Left hindlimb (tissue), 1 donor: Measurements from ENCODE around the gene MROH7.

ENCODE experiments used
- DNase-seq: peaks from one replicate; pipeline ENCODE4 v3.0.0-alpha.2; 2018

Gene MROH7

DNA sequence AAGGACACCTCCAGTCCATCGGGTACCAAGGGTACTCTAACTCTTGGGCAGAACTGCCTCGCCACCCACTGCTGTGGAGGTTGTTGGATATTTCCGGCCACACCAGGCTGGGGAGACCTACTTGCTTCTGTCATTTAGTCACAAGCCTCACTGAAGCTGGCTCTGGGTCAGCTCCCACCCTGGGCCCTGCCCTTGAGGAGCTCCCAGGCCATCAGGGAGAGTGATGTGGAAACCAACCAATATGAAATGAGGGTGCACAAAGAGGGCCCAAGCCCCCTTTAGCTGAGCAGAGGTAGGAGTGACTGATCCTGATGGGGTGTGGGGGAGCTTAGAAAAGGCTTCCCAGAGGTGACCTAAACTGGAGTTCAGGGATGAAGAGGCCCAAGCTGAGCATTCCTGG, 103.1 kb downstream of the MROH7 start:
- no peak for DNase-seq

DNA sequence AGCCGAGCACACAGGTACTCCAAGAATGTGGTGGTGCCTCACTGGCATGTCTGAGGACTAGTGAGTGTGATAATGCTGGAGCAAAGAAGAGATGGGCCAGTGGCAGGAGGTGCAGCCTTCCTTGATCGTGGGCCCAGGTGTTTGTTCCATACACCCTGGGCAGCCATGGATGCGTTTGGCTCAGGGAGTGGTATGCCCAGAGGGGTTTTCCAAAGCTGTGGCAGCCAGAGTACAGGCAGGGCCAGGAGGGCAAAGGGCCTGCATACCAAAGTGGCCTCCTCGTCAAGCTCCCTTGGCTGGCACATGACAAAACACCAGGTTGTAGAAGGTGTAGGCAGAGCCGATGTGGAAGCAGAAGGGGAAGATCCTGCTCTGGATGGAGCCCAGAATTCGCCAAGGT, 103.7 kb downstream of the MROH7 start:
- DNase-seq = no peak

DNA sequence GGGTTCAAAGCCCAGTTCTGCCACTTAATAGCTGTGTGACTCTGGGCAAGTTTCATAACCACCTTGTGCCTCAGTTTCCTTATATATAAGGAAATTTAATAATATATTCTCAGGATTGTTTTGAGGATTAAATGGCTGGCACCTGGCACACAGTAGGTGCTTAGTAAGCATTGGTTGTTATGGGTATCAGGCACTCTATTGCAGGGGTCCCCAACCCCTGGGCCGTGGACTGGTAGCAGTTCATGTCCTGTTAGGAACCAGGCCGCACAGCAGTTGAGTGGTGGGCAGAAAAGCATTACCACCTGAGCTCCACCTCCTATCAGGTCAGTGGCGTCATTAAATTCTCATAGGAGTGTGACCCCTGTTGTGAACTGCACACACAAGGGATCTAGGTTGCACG, 104.3 kb downstream of the MROH7 start:
- no peak for DNase-seq

DNA sequence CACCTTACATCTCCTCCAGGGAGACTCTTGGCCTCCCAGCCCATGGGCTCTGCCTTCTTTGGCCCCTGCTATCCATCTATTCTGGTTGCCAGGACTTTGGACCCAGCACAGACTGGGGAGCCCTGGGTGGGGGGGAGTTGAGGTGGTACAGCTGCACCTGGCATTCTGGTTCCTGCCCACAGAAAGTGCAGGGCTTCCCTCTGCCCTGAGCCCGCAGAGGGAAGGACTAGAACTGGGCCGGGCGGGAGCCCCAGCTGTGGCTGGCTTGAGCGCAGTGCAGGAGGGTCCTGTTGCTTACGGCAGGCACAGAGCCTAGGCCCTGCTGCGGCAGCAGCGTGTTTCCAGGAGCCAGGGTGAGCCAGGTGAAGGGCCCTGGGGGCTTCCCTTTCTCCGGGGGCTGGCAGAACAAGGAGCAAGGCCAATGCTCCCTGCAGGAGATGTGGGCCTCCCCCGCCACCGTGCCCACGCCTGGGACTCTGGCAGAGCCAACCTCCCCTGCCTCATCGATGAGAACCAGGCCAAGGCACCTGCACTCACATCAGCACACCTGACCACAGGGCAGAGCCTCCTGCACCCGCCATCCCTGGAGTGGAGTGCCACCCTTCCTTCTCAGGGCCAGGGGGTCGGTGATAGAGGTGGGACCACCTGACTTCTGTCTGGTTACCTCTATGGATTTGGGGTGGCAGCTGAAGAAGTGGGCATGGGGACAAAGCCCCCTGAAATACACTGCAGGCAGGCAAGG, 106.7 kb downstream of the MROH7 start:
- DNase-seq = no peak

DNA sequence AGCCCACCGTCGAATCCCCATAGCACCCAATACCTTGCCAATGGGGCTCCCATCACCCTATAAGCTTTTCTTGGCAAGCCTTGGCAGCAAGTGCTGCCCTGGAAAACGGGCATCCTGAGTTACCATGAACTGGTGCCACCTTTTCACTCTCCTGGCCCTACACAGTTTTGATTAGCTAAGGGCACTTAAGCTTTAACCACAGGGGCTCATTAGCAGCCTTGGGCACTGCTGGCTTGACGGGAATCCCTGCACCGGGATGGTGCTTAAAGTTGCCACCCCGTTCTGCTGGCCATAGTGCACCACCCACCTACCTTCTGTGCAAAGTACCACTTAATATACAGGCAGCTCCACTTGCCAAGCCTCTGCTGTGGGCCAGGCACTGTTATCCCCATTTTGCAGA, 109.0 kb downstream of the MROH7 start:
- DNase-seq = peak; percentile 0

DNA sequence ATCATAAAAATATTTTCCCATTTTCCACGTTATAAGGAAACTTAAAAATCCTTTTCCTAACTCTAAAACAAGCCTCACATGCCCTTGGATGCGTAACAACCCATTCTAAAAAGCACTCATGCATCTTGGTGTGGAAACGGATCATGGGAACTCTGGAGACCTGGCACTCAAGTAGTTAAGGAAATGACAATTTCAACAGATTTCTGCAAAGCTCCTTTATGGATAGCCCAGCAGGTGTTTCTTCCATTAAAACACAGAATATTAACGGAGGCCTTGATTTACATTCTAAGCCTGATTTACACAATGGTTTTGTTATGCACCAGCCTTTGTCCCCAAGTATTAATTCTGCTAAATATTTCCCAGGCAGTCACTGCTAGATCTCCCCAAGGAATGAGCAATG, 109.8 kb downstream of the MROH7 start:
- DNase-seq = no peak

DNA sequence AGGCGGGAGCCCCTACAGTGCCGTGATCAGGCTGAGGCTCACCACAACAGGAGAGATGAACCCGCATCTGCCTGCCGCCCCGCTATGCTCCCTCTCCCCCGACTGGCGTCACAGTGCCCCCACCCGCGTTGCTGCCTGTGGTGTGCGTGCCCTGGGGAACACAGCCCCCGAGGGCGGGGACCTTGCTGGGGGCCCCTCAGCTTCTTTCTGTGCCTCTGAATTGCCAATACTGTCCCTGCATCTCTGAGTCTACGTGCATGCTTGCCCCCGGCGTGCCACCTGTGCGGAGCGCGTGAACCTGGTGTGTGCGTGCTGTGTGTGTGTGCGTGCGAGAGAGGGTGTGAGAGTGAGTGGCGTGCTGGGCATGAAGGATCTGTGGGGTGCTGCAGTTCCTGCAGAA, 112.5 kb downstream of the MROH7 start:
- no peak for DNase-seq

DNA sequence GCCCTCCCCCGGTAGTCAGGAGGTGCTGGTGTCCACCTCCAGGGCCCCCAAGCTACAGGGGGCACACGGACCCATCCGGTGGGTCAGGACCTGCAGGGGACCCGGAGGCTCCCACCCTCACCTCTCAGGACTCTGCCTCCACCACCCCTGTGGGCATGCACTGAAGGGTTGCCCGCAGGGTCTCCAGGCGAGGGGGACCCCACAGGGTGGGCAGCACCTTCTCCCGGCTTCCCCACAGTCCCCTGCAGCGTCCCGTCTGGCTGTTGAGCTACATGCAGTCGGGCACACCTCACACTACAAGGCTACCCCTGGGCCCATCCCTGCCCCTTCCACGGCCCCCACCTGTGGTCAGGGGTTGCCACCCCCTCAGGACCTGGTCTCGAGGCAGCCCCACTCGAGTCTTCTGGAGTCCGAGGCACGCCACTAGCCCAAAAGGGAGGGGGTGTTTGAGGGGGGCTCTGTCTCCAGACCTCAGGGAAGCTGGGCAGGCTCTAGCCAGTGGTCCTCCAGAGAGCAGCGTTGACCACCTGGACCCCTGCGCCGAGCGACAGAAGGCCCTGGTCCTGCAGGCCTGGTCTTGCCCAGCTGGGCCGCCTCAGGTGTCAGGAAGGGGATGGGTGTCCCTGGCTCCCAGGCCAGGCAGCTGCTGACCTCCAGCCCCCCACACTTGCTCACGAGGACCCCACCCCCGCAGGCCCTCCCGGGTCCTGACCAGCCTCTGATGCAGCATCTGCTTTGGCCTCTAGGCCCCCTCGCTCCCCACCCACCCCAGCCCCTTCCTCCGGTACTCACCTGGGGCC, 113.1 kb downstream of the MROH7 start:
- DNase-seq = no peak

DNA sequence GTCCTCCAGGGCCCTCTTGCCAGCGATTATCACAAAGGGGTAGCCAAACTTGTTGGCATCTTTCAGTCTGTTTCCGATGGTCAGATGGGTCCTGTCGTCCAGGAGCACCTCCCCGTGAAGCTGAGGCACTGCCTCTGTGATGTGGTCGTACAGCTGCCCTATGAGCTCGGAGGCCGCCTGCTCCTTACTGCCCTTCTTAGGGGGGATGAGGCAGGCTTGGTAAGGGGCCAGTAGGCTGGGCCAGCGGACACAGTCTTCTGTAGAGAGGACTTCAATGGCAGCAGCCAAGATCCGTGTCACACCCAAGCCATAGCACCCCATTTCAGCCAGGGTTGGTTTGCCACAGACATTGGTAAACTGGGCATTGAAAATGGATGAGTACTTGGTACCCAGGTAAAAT, 116.2 kb downstream of the MROH7 start:
- no peak for DNase-seq

DNA sequence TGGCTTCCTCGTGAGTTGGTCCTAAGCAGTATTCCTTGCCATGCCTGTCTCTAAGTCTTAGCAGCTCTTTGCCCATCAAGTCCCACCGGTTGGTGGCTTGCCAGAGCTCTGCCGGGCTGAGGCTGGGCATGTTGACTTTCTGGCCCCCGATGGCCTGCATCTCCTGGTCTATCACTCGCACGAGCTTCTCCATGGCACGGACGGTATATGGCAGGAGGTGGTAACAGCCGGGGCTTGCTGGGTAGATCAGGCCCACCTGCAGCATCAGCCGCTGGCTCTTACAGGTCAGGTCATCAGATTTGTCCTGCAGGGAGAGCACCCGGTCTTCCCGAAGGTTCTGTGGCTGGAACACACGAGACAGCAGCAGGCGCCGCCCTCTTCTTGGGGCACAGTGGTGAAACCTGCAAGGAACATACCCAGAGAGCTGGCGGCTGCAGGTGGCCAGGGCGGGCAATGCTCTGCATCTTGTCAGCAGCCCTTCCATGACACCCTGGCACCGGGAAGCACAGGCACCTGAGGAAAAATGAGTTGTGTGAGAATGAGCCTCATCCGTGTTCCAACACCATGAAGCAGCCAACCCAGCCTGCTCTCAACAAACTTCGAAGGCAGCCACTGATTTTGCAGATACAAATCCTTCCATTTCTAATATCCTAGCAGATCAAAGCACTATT, 117.2 kb downstream of the MROH7 start:
- DNase-seq = no peak
